Common myeloid progenitor, CD34-positive (primary cell): ENCODE data around the gene CDC42BPB.

Source experiments
- CTCF ChIA-PET: fragments of 350-600 bp; sonication (Branson Sonifier 250); formaldehyde crosslinking; loops from one replicate; lab custom pipeline; 2021; ENCODE audit warnings: antibody characterized with exemption; lab: Charles Lee
- POLR2A ChIA-PET: fragments of 350-600 bp; sonication (Branson Sonifier 250); formaldehyde crosslinking; loops from one replicate; lab custom pipeline; 2021; ENCODE audit warnings: antibody characterized with exemption; lab: Charles Lee
- DNase-seq, 3 donors: peaks; one replicate each; pipeline versions ENCODE4 v3.0.0 to v3.0.0-alpha.2; 2013
- H3K27ac ChIP-seq, 2 experiments: 1 replicate in 1 of 2; 2 replicates in 1 of 2; pipeline ENCODE4 v1.7.0; 2013; ENCODE audit warnings: inconsistent platforms in 2 of 2, low read length in 2 of 2, mild to moderate bottlenecking in 2 of 2, low read depth in 1 of 2, moderate library complexity in 1 of 2; ENCODE audit not compliant: severe bottlenecking in 2 of 2, insufficient read depth in 1 of 2, poor library complexity in 1 of 2
- H3K27me3 ChIP-seq, 5 experiments: replicated peaks in 2 of 5; 1 replicate in 3 of 5; 2 replicates in 2 of 5; pipeline versions ENCODE4 v1.6.1 to v1.7.0; 2013; ENCODE audit warnings: low read length in 4 of 5, mild to moderate bottlenecking in 2 of 5, moderate library complexity in 2 of 5, inconsistent platforms in 1 of 5; ENCODE audit not compliant: insufficient read depth in 5 of 5, control insufficient read depth in 4 of 5
- H3K36me3 ChIP-seq, 4 experiments: 1 replicate in 2 of 4; 2 replicates in 2 of 4; pipeline versions ENCODE4 v1.6.1 to v1.7.0; 2013; ENCODE audit warnings: low read length in 3 of 4, control low read depth in 1 of 4, mild to moderate bottlenecking in 1 of 4; ENCODE audit not compliant: control insufficient read depth in 4 of 4, insufficient read depth in 4 of 4
- H3K4me1 ChIP-seq, 4 experiments: 1 replicate in 3 of 4; 2 replicates in 1 of 4; pipeline versions ENCODE4 v1.6.1 to v1.7.1; 2013; ENCODE audit warnings: low read length in 3 of 4, mild to moderate bottlenecking in 3 of 4, control low read depth in 1 of 4, inconsistent platforms in 1 of 4, moderate library complexity in 1 of 4; ENCODE audit not compliant: control insufficient read depth in 4 of 4, insufficient read depth in 4 of 4; ENCODE audit errors: control extremely low read depth in 1 of 4
- H3K4me3 ChIP-seq, 7 experiments: 1 replicate in 4 of 7; 2 replicates in 3 of 7; pipeline versions ENCODE4 v1.5.1 to v1.7.0; 2013; ENCODE audit warnings: mild to moderate bottlenecking in 7 of 7, low read length in 6 of 7, moderate library complexity in 6 of 7, inconsistent platforms in 2 of 7, low read depth in 2 of 7, control low read depth in 1 of 7; ENCODE audit not compliant: insufficient read depth in 4 of 7, control insufficient read depth in 1 of 7; ENCODE audit errors: extremely low read depth in 1 of 7
- H3K9me3 ChIP-seq, 5 experiments: 1 replicate in 4 of 5; 2 replicates in 1 of 5; pipeline versions ENCODE4 v1.6.1 to v1.7.1; 2013; ENCODE audit warnings: low read length in 4 of 5, mild to moderate bottlenecking in 2 of 5, inconsistent platforms in 1 of 5, low read depth in 1 of 5, moderate library complexity in 1 of 5; ENCODE audit not compliant: control insufficient read depth in 4 of 5, insufficient read depth in 2 of 5; ENCODE audit errors: control extremely low read depth in 1 of 5
- WGBS: methylation state at CpG from one replicate; pipeline ENCODE4 v1.1.5; 2013; ENCODE audit not compliant: insufficient coverage; 5-methylcytosine and 5-hydroxymethylcytosine counted together

The CDC42BPB gene

DNA sequence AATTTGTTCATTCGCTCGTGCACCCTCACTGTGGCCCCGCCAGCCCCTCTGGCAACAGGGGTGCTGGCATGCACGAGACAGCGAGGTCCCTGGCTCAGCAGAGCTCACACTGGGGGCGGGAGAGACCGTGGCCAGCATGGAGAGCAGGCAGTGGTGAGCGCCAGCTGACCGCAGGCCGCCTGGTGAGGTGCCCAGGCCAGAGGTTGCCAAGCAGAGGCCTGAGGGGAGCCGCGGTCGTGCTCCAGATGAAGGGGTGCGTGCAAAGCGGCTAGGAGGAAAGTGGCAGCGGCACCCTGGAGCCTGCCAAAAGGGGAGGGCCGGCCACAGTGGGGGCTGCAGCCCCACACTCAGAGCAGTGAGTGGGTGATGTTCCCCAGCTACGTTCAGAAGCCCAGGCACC, 56.1 kb downstream of the CDC42BPB start:
- Histone ChIP-seq H3K27me3 (no peaks in the 10 kb centered on the region), H3K27ac (no peak overlapping the region), H3K36me3 (peaks cover 0 to 13% (median 0%) of the 10 kb centered on the region in 4 experiments), H3K4me3 (no peak overlapping the region), H3K4me1 (no peaks in the 10 kb centered on the region), H3K9me3 (no peaks in the 10 kb centered on the region)
- CTCF ChIA-PET = no interaction called here
- WGBS = 96% methylated on average over 17 of the region's 18 CpGs
- POLR2A ChIA-PET = no interaction called here
- no peak for DNase-seq

DNA sequence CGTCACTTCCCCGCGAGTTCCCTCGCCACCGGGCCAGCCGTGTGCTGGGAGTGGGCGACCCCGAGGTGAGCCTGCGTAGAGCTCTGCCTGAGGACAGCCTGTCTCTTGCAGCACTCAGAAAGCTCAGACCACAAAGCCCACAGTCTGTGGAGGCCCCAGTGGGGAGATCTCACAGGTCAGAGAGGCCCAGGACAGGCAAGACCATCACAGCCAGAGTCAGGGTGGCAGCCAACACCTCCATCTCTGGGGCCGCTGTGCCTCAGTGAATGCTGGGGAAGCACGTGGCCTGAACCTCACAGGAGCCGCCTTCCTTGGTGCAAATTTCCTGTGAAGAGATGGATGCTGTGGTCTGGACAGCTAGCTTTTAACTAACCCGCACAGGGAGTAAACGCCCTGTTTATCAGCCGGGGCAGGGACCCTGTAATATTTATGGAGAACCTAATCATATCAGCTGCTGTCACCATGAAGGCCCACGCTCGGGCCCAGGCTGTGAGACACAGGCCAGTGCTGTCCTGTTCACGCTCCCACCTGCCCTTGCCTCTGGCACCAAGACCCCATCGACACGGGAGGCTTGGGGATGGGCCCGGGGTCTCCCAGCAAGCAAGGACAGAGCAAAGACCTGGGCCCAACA, 56.9 kb downstream of the CDC42BPB start:
- Histone ChIP-seq H3K27ac (no peak overlapping the region), H3K36me3 (peaks cover 0 to 13% (median 0%) of the 10 kb centered on the region in 4 experiments), H3K27me3 (no peaks in the 10 kb centered on the region), H3K4me1 (no peaks in the 10 kb centered on the region), H3K4me3 (no peak overlapping the region), H3K9me3 (no peaks in the 10 kb centered on the region)
- peak in 1 of 3 donors; percentile 23 for DNase-seq
- CTCF ChIA-PET = no interaction called here
- WGBS = 97% methylated on average over 18 of the region's 21 CpGs
- POLR2A ChIA-PET = no interaction called here

DNA sequence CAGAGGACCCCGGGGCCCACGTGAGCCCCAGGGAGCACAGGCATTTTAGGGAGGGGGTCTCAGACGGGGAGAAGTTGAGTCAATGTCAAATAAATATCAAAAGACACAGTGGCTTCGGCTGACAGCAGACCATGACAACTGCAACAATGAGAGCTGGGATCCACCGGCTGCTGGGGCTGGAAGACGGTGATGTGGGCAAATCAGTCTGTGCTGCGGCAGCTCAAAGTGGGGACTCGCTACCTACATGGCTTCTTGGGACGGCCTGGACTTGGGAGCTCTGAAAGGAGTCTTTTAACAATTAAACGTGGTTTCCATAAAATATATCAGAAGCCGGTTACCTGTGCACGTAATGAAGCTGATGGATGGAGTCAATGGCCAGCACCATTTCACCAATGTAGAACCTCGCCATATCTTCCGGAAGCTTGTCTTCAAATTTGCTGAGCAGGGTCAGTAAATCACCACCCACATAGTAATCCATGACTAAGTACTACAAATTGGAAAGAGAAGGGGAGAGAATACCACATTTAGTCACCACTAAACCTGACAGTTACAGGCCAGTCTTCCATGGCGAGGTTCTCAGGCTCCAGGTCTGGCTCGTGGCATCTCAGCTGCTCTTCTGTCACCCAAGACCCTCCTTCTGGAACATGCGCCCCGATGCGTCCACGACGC, 58.0 kb downstream of the CDC42BPB start:
- DNase-seq = no peak
- H3K27me3 ChIP-seq = no peaks in the 10 kb centered on the region
- H3K4me3 ChIP-seq = no peak overlapping the region
- no peak overlapping the region for H3K27ac ChIP-seq
- POLR2A ChIA-PET = no interaction called here
- no peaks in the 10 kb centered on the region for H3K9me3 ChIP-seq
- WGBS = 95% methylated on average over 16 of the region's 21 CpGs
- H3K4me1 ChIP-seq = no peaks in the 10 kb centered on the region
- H3K36me3 ChIP-seq = peaks cover 0 to 13% (median 0%) of the 10 kb centered on the region in 4 experiments
- CTCF ChIA-PET = no interaction called here

DNA sequence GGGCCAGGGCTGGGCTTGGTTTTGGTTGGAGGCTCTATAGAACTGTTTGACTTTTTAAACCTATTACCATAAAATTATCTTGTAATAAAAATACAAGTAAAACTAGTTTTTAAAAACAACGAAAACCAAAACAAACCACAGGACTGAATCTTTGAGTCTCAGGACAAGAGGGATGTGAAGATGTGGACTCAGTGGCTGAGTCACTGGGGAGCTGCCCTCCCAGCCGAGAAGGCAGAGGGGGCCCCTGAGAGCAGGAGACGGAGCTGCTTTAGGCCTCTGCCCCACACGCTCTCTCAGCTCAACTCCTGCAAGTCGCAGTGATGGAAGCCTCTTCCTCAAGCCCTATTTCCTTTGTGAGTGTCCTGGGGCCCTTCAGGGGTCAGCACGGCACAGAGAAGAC, 59.0 kb downstream of the CDC42BPB start:
- no peaks in the 10 kb centered on the region for H3K27me3 ChIP-seq

DNA sequence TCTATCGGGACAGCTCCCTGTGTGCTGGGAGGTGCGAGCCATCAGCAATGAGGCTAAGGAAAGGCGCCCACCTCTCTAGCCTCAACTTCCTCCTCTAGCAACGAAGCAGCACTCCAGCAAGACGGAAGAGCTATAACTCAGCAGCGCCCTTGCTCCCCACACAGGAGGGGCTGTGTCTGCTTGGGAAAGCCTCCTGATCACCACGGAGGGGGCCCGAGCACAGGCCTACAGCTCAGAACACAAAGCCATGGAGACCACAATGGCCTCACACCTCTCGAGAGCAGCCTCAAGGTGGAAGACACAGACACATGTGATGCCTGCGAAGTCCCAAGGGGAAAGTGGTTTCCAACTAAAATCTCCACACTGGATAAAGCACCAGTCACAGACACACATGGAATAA, 60.4 kb downstream of the CDC42BPB start:
- WGBS = 91% methylated on average over 9 of the region's 10 CpGs
- Histone ChIP-seq H3K4me3 (no peak overlapping the region), H3K4me1 (no peaks in the 10 kb centered on the region), H3K27ac (no peak overlapping the region), H3K36me3 (peaks cover 0 to 10% (median 0%) of the 10 kb centered on the region in 4 experiments), H3K9me3 (no peaks in the 10 kb centered on the region), H3K27me3 (no peaks in the 10 kb centered on the region)
- POLR2A ChIA-PET = no interaction called here
- CTCF ChIA-PET = interaction anchor here (1.1 kb wide), 1 partner anchor 17 kb away, joined by 3 read pairs; no protein-coding TSS in a partner anchor
- no peak for DNase-seq

More for the DNA sequence above, 59.0 kb downstream of the CDC42BPB start:
- DNase-seq = no peak
- WGBS = 100% methylated on average over 3 of the region's 6 CpGs
- no peak overlapping the region for H3K27ac ChIP-seq
- CTCF ChIA-PET = no interaction called here
- POLR2A ChIA-PET = no interaction called here
- H3K36me3 ChIP-seq = peaks cover 0 to 10% (median 0%) of the 10 kb centered on the region in 4 experiments
- no peak overlapping the region for H3K4me3 ChIP-seq
- H3K4me1 ChIP-seq = no peaks in the 10 kb centered on the region
- no peaks in the 10 kb centered on the region for H3K9me3 ChIP-seq

- Histone ChIP-seq H3K4me1 (no peaks in the 10 kb centered on the region), H3K36me3 (peaks cover 0 to 15% (median 0%) of the 10 kb centered on the region in 4 experiments), H3K4me3 (no peak overlapping the region), H3K27me3 (no peaks in the 10 kb centered on the region), H3K27ac (no peak overlapping the region), H3K9me3 (peaks cover 0 to 7% (median 3%) of the 10 kb centered on the region in 5 experiments)
- ChIA-PET CTCF (no interaction called here), POLR2A (interaction anchor here (0.6 kb wide), 1 partner anchor 329 kb away, joined by 5 read pairs; no protein-coding TSS in a partner anchor)
- no peak for DNase-seq
- 92% methylated on average over 4 of the region's 4 CpGs for WGBS
Observed at GRCh38 chr14:102994689-102995088, 62.7 kb downstream of the CDC42BPB start.

DNA sequence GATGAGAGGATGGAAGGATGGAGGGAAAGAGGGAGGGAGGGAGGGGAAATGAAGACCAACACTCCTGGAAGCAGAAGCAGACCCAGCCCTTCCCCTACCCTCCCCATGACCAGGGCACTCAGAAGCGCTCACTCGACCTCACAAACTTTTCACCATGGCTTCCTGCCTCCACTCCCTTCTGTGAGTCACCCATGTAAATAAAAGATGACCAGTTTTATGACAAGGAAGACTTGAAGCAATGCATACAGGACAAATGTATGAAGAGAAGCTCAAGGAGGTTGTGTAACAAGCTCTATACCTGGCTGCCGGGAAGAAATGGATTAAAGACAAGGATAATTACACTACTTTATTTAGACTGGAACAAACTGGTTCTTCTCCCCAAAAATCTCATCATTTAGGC, 63.8 kb downstream of the CDC42BPB start:
- Histone ChIP-seq H3K4me1 (no peaks in the 10 kb centered on the region), H3K36me3 (peaks cover 0 to 22% (median 0%) of the 10 kb centered on the region in 4 experiments), H3K4me3 (no peak overlapping the region), H3K27ac (no peak overlapping the region), H3K27me3 (no peaks in the 10 kb centered on the region), H3K9me3 (peaks cover 3 to 13% (median 5%) of the 10 kb centered on the region in 5 experiments)
- POLR2A ChIA-PET = no interaction called here
- no peak for DNase-seq
- CTCF ChIA-PET = no interaction called here
- no CpG with 5 or more reads among the region's 3 CpGs for WGBS
